RWPE2 (cell line): Measurements from ENCODE around the gene CRISPLD2.

ENCODE experiments used
- ATAC-seq: fragments of 200-7000 bp; cut with Tn5 transposase; 3 replicates; pipeline ENCODE4 v1.9.1; 2021; ENCODE audit warnings: low read depth
- DNase-seq: peaks from one replicate; pipeline ENCODE4 v3.0.0-alpha.2; 2020; ENCODE audit warnings: low spot score
- H3K27ac ChIP-seq: fragments of 450-650 bp; 2 replicates; pipeline ENCODE4 v1.5.1; 2017; ENCODE audit warnings: mild to moderate bottlenecking; ENCODE audit not compliant: poor library complexity, severe bottlenecking
- H3K27me3 ChIP-seq: fragments of 250-450 bp; sonication (Bioruptor Pico); 2 replicates; pipeline ENCODE4 v1.5.1; 2021; ENCODE audit warnings: mild to moderate bottlenecking, moderate library complexity; ENCODE audit not compliant: insufficient read depth, poor library complexity, severe bottlenecking
- H3K36me3 ChIP-seq: fragments of 250-450 bp; sonication (Bioruptor Pico); 2 replicates; pipeline ENCODE4 v1.5.1; 2020; ENCODE audit warnings: low read depth, mild to moderate bottlenecking, moderate library complexity
- H3K4me1 ChIP-seq: fragments of 250-450 bp; sonication (Bioruptor Pico); 2 replicates; pipeline ENCODE4 v1.5.1; 2021; ENCODE audit warnings: mild to moderate bottlenecking, moderate library complexity; ENCODE audit not compliant: insufficient read depth, poor library complexity, severe bottlenecking
- H3K4me3 ChIP-seq: fragments of 250-450 bp; sonication (Bioruptor Pico); 2 replicates; pipeline ENCODE4 v1.5.1; 2021; ENCODE audit warnings: mild to moderate bottlenecking, moderate library complexity; ENCODE audit not compliant: severe bottlenecking
- H3K9me3 ChIP-seq: fragments of 250-450 bp; sonication (Bioruptor Pico); 2 replicates; pipeline ENCODE4 v1.5.1; 2021; ENCODE audit warnings: mild to moderate bottlenecking, moderate library complexity; ENCODE audit not compliant: severe bottlenecking
- CTCF ChIP-seq: fragments of 450-650 bp; IDR thresholded peaks from one replicate; pipeline ENCODE4 v1.5.1; 2017; ENCODE audit warnings: mild to moderate bottlenecking, moderate library complexity; ENCODE audit not compliant: poor library complexity, severe bottlenecking

CRISPLD2 gene

GRCh38 chr16:84810518-84811273, 9.1 kb upstream of the CRISPLD2 start:
- DNase-seq (no peak), ATAC-seq (no peak)
- peaks cover 14% of the 10 kb centered on the region for H3K4me1 ChIP-seq

DNA sequence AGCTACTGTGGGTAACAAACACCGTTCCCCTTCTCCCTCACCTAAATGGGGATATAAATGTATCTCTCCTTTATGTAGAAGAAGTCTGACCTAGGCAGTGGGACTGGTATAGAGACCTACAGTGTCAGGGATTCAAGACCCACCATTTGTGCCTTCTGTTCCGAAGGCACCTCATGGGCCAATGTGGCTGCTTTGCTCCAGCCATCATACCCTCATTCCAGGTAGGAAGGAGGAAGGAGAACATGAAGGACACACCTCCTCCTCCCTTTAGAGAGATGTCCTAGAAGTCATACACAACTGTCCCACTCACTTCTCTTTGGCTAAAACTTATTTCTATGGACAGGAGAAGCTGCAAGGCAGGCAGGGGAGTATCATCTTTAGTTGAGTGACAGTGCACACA, 8.3 kb upstream of the CRISPLD2 start:
- no peak for ATAC-seq
- no peak for DNase-seq
- no peak for TF ChIP-seq CTCF
- no peaks in the 10 kb centered on the region for H3K36me3 ChIP-seq
- H3K27me3 ChIP-seq, result no peaks in the 10 kb centered on the region
- H3K4me3 ChIP-seq, result no peak overlapping the region
- peaks cover 8% of the 10 kb centered on the region for H3K4me1 ChIP-seq
- H3K27ac ChIP-seq, result no peak overlapping the region
- no peaks in the 10 kb centered on the region for H3K9me3 ChIP-seq

More at GRCh38 chr16:84810518-84811273, 9.1 kb upstream of the CRISPLD2 start:
- no peaks in the 10 kb centered on the region for H3K9me3 ChIP-seq
- TF ChIP-seq CTCF, result no peak
- H3K4me3 ChIP-seq, result no peak overlapping the region
- no peak overlapping the region for H3K27ac ChIP-seq
- no peaks in the 10 kb centered on the region for H3K27me3 ChIP-seq
- no peaks in the 10 kb centered on the region for H3K36me3 ChIP-seq

DNA sequence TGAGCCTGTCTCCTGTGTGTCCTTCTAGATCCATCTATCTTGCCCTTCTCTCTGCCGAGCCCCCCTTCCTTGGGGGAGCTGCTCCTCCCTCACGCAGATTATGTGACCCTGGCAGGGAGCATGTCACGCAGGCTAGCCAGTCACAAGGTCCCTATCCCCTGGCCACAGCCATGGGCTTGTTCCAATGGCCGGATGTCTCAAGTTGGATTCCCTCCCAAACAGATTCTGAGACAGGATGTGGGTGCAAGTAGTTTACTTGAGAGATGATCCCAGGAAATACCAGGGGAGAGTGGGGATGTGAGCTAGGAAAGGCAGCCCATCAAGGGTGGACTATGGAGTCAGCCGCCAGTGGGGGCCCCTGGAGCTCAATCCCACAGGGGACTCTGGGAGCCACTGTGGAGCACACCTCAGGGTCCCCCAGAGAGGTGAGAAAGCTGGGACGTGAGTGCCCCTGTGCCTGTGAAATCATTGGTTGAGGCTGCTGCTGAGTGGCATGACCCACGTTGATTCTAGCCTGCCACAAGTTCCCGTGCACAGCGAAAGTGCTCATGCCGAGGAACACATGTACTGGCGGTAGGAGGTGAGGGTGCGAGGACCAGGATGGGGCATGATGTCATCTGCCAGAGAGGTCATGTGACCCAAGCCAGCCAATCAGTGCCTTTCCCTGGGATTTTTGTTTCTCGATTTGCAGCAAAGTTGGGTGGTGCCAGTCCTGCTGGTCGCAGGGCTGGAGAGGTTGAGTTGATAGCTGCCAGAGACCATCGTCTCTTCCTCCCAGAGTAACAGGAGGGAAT, 6.4 kb upstream of the CRISPLD2 start:
- TF ChIP-seq CTCF, result no peak
- H3K27ac ChIP-seq, result no peak overlapping the region
- no peak overlapping the region for H3K4me3 ChIP-seq
- DNase-seq (no peak), ATAC-seq (no peak)
- no peaks in the 10 kb centered on the region for H3K27me3 ChIP-seq
- no peaks in the 10 kb centered on the region for H3K36me3 ChIP-seq
- no peaks in the 10 kb centered on the region for H3K9me3 ChIP-seq
- no peaks in the 10 kb centered on the region for H3K4me1 ChIP-seq

GRCh38 chr16:84815462-84815861, 4.3 kb upstream of the CRISPLD2 start:
- Histone ChIP-seq H3K27ac (no peak overlapping the region), H3K9me3 (no peaks in the 10 kb centered on the region), H3K4me1 (peaks cover 4% of the 10 kb centered on the region), H3K4me3 (no peak overlapping the region), H3K27me3 (peaks cover under 1% of the 10 kb centered on the region), H3K36me3 (no peaks in the 10 kb centered on the region)
- ATAC-seq (no peak), DNase-seq (no peak)
- no peak for TF ChIP-seq CTCF
